HEK293 (cell line): Measurements from ENCODE around the gene CTCF.

Source experiments
- BCL11A ChIP-seq: fragments of 450-650 bp; formaldehyde crosslinking; IDR thresholded peaks from 2 replicates; pipeline ENCODE4 v1.5.1; 2016; ENCODE audit warnings: low read depth, missing biosample characterization, missing genetic modification characterization
- KLF10 ChIP-seq: fragments of 450-650 bp; IDR thresholded peaks from 2 replicates; pipeline ENCODE4 v1.5.1; 2018; ENCODE audit warnings: missing biosample characterization, mild to moderate bottlenecking, missing genetic modification characterization
- KLF7 ChIP-seq: fragments of 450-650 bp; formaldehyde crosslinking; IDR thresholded peaks from 2 replicates; pipeline ENCODE4 v1.5.1; 2016; ENCODE audit warnings: missing biosample characterization, missing genetic modification characterization, borderline replicate concordance
- PRDM6 ChIP-seq: fragments of 450-650 bp; formaldehyde crosslinking; IDR thresholded peaks from 2 replicates; pipeline ENCODE4 v1.5.1; 2017; ENCODE audit warnings: missing biosample characterization, missing genetic modification characterization
- REST ChIP-seq: fragments of 450-650 bp; formaldehyde crosslinking; IDR thresholded peaks from 2 replicates; pipeline ENCODE4 v1.5.1; 2016; ENCODE audit warnings: missing biosample characterization, missing genetic modification characterization
- ZBTB26 ChIP-seq: fragments of 450-650 bp; formaldehyde crosslinking; optimal IDR thresholded peaks from 2 replicates; pipeline ENCODE3; 2016; ENCODE audit warnings: missing biosample characterization, mild to moderate bottlenecking, missing genetic modification characterization
- ZBTB44 ChIP-seq: fragments of 450-650 bp; IDR thresholded peaks from 2 replicates; pipeline ENCODE4 v1.5.1; 2018; ENCODE audit warnings: missing biosample characterization, mild to moderate bottlenecking, missing genetic modification characterization
- ZFP37 ChIP-seq: fragments of 450-650 bp; formaldehyde crosslinking; IDR thresholded peaks from 2 replicates; pipeline ENCODE4 v1.5.1; 2016; ENCODE audit warnings: missing biosample characterization, missing genetic modification characterization
- ZNF211 ChIP-seq: fragments of 450-650 bp; formaldehyde crosslinking; IDR thresholded peaks from 2 replicates; pipeline ENCODE4 v1.5.1; 2016; ENCODE audit warnings: low read depth, missing biosample characterization, missing genetic modification characterization
- ZNF223 ChIP-seq: fragments of 450-650 bp; formaldehyde crosslinking; IDR thresholded peaks from 2 replicates; pipeline ENCODE4 v1.5.1; 2016; ENCODE audit warnings: missing biosample characterization, missing genetic modification characterization
- ZNF354C ChIP-seq: fragments of 450-650 bp; formaldehyde crosslinking; IDR thresholded peaks from 2 replicates; pipeline ENCODE4 v1.5.1; 2016; ENCODE audit warnings: missing biosample characterization, missing genetic modification characterization, low read depth, borderline replicate concordance
- ZNF513 ChIP-seq: fragments of 450-650 bp; IDR thresholded peaks from 2 replicates; pipeline ENCODE4 v1.5.1; 2018; ENCODE audit warnings: missing biosample characterization, missing genetic modification characterization
- ZNF518A ChIP-seq: fragments of 450-650 bp; formaldehyde crosslinking; conservative IDR thresholded peaks from 2 replicates; pipeline ENCODE4 v1.5.1; 2016; ENCODE audit warnings: low read depth, missing biosample characterization, missing genetic modification characterization
- ZNF529 ChIP-seq: fragments of 450-650 bp; formaldehyde crosslinking; IDR thresholded peaks from 2 replicates; pipeline ENCODE4 v1.5.1; 2017; ENCODE audit warnings: missing genetic modification characterization, missing biosample characterization; ENCODE audit not compliant: insufficient replicate concordance
- ZNF596 ChIP-seq: fragments of 450-650 bp; IDR thresholded peaks from 2 replicates; pipeline ENCODE4 v1.5.0; 2018; ENCODE audit warnings: missing biosample characterization, mild to moderate bottlenecking, missing genetic modification characterization, moderate library complexity
- ZNF664 ChIP-seq: fragments of 450-650 bp; formaldehyde crosslinking; IDR thresholded peaks from 2 replicates; pipeline ENCODE4 v1.5.1; 2016; ENCODE audit warnings: missing biosample characterization, missing genetic modification characterization
- ZNF692 ChIP-seq: fragments of 450-650 bp; formaldehyde crosslinking; IDR thresholded peaks from 2 replicates; pipeline ENCODE4 v1.5.1; 2016; ENCODE audit warnings: missing biosample characterization, missing genetic modification characterization
- ZSCAN5A ChIP-seq: fragments of 450-650 bp; formaldehyde crosslinking; IDR thresholded peaks from 2 replicates; pipeline ENCODE4 v1.5.1; 2016; ENCODE audit warnings: missing biosample characterization, missing genetic modification characterization

CTCF gene

GRCh38 chr16:67678354-67679023, 116.2 kb downstream of the CTCF start (continued):
- TF ChIP-seq ZBTB44 (no peak), PRDM6 (tag by site-specific recombination) (peak; percentile 76), ZFP37 (tag by site-specific recombination) (no peak), BCL11A (tag by site-specific recombination) (peak; percentile 29; the same call in 1 of the 2 replicates), ZNF664 (tag by site-specific recombination) (no peak), ZNF529 (no peak), ZNF211 (tag by site-specific recombination) (no peak), ZSCAN5A (tag by site-specific recombination) (no peak), ZBTB26 (tag by site-specific recombination) (no peak), ZNF513 (tag by site-specific recombination) (no peak), KLF7 (tag by site-specific recombination) (peak; percentile 46; the same call in 1 of the 2 replicates), ZNF354C (no peak), ZNF692 (tag by site-specific recombination) (no peak), ZNF596 (tag by site-specific recombination) (no peak), REST (tag by site-specific recombination) (no peak), KLF10 (no peak), ZNF518A (tag by site-specific recombination) (no peak), ZNF223 (tag by site-specific recombination) (no peak)
